ENCODE results near the gene RYR2. TPM values are rescaled to one million over a fixed set of nuclear protein-coding genes. Genes with fewer than 3 reads are reported as not detected.
A peak's percentile ranks its signal among the peaks of the same experiment; 100 is the strongest.
"Not testable (repeated sequence)": the region's sequence is repeated elsewhere in the genome, so short reads cannot be mapped to it uniquely, and the experiment has no call there.

The RYR2 gene
- total RNA-seq, 1 donor from 2014 or later: 15.2 TPM

DNA sequence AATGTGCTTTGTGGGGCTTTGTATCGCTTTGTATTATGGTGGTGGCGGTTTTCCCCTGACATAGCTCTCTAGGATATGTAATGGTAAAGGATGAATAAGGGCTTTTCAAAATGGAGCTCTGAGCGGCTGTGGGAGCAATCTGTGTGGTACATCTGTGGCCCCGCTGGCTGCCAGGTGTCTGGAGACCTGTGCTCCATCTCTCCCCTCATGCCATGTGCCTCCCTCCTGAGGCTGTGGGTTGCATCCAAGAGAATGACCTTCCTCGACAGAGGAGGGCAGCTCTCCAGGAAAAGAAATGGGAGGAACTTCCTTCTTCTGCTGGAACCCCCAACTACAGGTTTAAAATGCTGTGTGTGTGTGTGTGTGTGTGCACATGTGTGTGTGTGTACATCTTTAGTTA lies 78.7 kb downstream of the RYR2 start:
- TF ChIP-seq, protein P1, sequence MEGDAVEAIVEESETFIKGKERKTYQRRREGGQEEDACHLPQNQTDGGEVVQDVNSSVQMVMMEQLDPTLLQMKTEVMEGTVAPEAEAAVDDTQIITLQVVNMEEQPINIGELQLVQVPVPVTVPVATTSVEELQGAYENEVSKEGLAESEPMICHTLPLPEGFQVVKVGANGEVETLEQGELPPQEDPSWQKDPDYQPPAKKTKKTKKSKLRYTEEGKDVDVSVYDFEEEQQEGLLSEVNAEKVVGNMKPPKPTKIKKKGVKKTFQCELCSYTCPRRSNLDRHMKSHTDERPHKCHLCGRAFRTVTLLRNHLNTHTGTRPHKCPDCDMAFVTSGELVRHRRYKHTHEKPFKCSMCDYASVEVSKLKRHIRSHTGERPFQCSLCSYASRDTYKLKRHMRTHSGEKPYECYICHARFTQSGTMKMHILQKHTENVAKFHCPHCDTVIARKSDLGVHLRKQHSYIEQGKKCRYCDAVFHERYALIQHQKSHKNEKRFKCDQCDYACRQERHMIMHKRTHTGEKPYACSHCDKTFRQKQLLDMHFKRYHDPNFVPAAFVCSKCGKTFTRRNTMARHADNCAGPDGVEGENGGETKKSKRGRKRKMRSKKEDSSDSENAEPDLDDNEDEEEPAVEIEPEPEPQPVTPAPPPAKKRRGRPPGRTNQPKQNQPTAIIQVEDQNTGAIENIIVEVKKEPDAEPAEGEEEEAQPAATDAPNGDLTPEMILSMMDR (IDR thresholded peaks at IDR 0.05): no peak
- Histone ChIP-seq H3K4me3 (no peak overlapping the region), H3K27ac (no peak overlapping the region), H3K36me3 (no peaks in the 10 kb centered on the region), H3K27me3 (no peaks in the 10 kb centered on the region), H3K9me3 (no peaks in the 10 kb centered on the region), H3K4me1 (no peaks in the 10 kb centered on the region)
- no peak for DNase-seq (ENCODE audit: low spot score in 2 of 2)
- intact Hi-C loops (cut with DNase I): no loop called here

DNA sequence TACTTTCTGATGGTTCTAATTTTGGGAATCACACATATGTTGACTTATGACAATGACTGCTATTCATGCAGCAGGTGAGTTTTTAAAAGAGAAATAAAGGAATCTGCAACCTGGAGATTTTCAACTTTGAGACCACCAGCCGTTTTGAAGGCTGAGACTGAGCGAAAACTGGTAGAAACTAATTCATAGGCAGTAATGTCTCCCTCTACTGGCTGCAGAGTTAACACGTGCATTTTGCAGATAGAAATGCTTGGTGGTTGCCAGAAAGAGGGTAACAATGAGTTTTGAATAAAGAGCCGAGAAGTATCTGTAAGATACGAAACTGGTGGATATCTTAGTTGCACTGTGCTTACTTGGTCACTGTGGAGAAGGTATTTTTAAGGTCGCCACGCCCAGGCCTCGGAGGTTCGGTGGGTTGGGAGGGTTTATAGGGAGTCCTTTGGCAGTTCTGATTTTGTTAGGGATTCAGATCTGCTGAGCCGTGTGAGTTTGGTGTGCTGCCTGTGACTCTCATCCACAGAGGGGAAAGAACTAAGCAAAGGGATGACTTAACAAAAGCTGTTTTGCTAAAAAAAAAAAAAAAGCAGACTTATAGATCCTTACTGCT lies 83.0 kb downstream of the RYR2 start:
- no peaks in the 10 kb centered on the region for H3K4me1 ChIP-seq
- intact Hi-C loops (cut with DNase I): no loop called here
- no peak overlapping the region for H3K4me3 ChIP-seq
- TF ChIP-seq, protein P1 (IDR thresholded peaks at IDR 0.05): peak in 2 of 3 experiments; percentile 13 to 33
- H3K36me3 ChIP-seq: no peaks in the 10 kb centered on the region
- no peaks in the 10 kb centered on the region for H3K27me3 ChIP-seq
- no peaks in the 10 kb centered on the region for H3K9me3 ChIP-seq
- no peak for DNase-seq (ENCODE audit: low spot score in 2 of 2)
- no peak overlapping the region for H3K27ac ChIP-seq

DNA sequence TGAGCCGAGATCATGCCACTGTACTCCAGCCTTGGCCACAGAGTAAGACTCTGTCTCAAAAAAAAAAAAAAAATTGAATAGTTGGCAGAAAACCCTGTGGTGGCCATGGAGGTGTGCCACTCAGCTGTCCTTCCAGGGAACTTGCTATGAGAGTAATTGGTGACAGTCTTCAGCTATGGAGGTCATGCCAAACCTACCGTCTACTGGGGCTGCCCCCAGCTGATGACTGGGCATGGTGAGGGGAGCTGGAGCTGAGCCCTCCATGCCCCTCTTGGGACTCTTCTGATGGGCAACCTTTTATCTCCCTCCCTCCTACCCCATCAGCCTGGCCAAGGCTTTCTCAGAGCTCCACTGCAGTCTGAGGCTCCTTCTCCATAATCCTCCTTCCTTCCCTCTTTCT lies 84.2 kb downstream of the RYR2 start:
- Histone ChIP-seq H3K4me1 (no peaks in the 10 kb centered on the region), H3K27me3 (no peaks in the 10 kb centered on the region), H3K9me3 (peaks cover 0 to 7% of the 10 kb centered on the region in 2 donors), H3K36me3 (no peaks in the 10 kb centered on the region), H3K4me3 (no peak overlapping the region), H3K27ac (no peak overlapping the region)
- TF ChIP-seq, protein P1 (IDR thresholded peaks at IDR 0.05): no peak
- DNase-seq (ENCODE audit: low spot score in 2 of 2): no peak
- intact Hi-C loops (cut with DNase I): no loop called here

DNA sequence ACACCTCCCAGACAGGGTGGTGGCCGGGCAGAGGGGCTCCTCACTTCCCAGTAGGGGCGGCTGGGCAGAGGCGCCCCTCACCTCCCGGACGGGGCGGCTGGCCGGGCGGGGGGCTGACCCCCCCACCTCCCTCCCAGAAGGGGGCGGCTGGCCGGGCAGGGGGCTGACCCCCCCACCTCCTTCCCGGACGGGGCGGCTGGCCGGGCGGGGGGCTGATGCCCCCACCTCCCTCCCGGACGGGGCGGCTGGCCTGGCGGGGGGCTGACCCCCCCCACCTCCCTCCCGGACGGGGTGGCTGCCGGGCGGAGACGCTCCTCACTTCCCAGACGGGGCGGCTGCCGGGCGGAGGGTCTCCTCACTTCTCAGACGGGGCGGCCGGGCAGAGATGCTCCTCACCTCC lies 85.3 kb downstream of the RYR2 start:
- DNase-seq (ENCODE audit: low spot score in 2 of 2); H3K36me3 ChIP-seq; H3K4me3 ChIP-seq; H3K4me1 ChIP-seq; H3K27me3 ChIP-seq; intact Hi-C loops (cut with DNase I); H3K27ac ChIP-seq: not testable (repeated sequence)
- peaks cover 0 to 12% of the 10 kb centered on the region in 2 donors for H3K9me3 ChIP-seq

DNA sequence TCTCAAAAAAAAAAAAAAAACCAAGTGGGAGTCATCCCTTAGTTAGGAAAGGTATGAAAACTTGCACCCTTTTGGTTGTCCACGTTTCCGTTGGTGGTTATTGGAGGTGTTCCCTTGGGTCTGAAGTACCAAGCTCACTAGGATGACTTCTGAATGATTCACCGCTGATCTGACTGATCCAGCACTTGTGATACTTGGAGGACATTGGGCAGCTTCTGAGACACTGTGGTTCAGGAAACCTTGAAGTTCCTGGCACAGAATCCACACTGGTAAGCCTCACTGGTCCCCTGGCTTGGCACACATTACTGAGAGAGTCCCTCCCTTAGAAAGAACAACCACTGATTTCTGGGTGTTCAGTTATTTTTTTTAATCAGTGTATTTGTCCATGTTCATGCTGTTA lies 91.9 kb downstream of the RYR2 start:
- no peaks in the 10 kb centered on the region for H3K36me3 ChIP-seq
- TF ChIP-seq, protein P1 (IDR thresholded peaks at IDR 0.05): no peak
- intact Hi-C loops (cut with DNase I): no loop called here
- H3K9me3 ChIP-seq: peaks cover 0 to 12% of the 10 kb centered on the region in 2 donors
- no peak overlapping the region for H3K27ac ChIP-seq
- no peak overlapping the region for H3K4me3 ChIP-seq
- DNase-seq (ENCODE audit: low spot score in 2 of 2): no peak
- no peaks in the 10 kb centered on the region for H3K4me1 ChIP-seq
- H3K27me3 ChIP-seq: no peaks in the 10 kb centered on the region

DNA sequence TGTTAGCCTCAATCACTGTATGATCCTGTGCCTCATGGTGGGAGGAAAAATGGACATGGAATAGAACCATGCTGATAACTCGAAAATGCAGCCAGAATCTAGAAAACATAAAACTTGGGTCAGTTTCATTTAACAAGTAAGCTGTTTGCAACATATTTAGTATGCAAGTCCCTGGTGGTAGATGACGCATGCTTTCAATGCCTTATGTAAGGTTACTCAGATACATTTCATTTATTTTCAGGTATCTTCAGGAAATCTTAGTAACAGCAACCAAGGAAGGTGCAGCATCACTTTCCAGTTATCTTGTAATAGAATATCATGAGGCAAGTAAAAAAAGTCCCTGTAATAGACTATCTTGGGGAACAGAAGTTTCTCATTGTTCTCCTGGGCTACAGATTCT lies 92.9 kb downstream of the RYR2 start:
- intact Hi-C loops (cut with DNase I): no loop called here
- TF ChIP-seq, protein P1 (IDR thresholded peaks at IDR 0.05): no peak
- H3K4me3 ChIP-seq: no peak overlapping the region
- no peaks in the 10 kb centered on the region for H3K4me1 ChIP-seq
- no peak overlapping the region for H3K27ac ChIP-seq
- H3K9me3 ChIP-seq: peaks cover 0 to 12% of the 10 kb centered on the region in 2 donors
- DNase-seq (ENCODE audit: low spot score in 2 of 2): no peak
- no peaks in the 10 kb centered on the region for H3K27me3 ChIP-seq
- H3K36me3 ChIP-seq: no peaks in the 10 kb centered on the region
